ENCODE measurements around the gene RNU6-1. TPM values are rescaled to one million over a fixed set of nuclear protein-coding genes. Genes with fewer than 3 reads are reported as not detected.

Gene RNU6-1
- polyA plus RNA-seq, 3 donors, result not detected

DNA sequence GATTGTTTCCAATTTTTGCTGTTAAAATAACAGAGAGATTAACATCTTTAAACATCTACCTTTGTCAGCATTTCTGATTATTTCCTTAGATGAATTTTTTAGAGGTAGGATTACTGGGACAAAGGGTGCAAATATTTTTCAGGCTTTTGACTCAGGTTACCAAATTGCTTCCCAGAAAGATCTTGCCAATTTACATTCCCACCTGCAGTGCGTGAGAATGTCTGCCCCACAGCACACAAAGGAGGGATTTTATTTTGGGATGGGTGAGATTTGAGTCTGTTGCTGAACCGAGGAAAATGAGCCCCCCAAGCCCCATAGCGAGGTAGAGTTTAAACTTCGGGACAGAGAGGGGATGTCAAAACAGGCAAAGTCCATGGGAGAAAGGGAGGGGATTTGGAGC lies 25.9 kb upstream of the RNU6-1 start:
- WGBS (ENCODE audit: insufficient coverage), result 92% methylated on average over 3 of the region's 4 CpGs
- Mint-ChIP-seq H3K27ac (no peak overlapping the region), H3K27me3 (ENCODE audit: low read depth in 3 of 3) (peaks cover 2 to 9% (median 6%) of the 10 kb centered on the region in 3 donors), H3K9me3 (peaks cover 4 to 15% (median 11%) of the 10 kb centered on the region in 7 donors), H3K4me1 (peaks cover 8% of the 10 kb centered on the region), H3K36me3 (no peaks in the 10 kb centered on the region), H3K4me3 (no peak overlapping the region)
- H2AFZ ChIP-seq (ENCODE audit: insufficient read depth, low read depth, low read length, poor library complexity, severe bottlenecking), result no peak overlapping the region
- H3K9ac ChIP-seq (ENCODE audit: insufficient read depth, low read length, poor library complexity, severe bottlenecking), result no peak overlapping the region
- H3K4me1 ChIP-seq (ENCODE audit: control insufficient read depth in 1 of 2, insufficient read depth in 2 of 2, low read length in 2 of 2), result peaks cover 9 to 12% of the 10 kb centered on the region in 2 donors
- no peak overlapping the region for H3K4me3 ChIP-seq (replicated peaks in 1 of 3; ENCODE audit: low read depth in 2 of 3, low read length in 3 of 3)
- H3K9me3 ChIP-seq (replicated peaks in 1 of 2; ENCODE audit: control insufficient read depth in 1 of 2, insufficient read depth in 1 of 2, low read length in 2 of 2), result peaks cover 0 to 8% of the 10 kb centered on the region in 2 donors
- DNase-seq, result no peak
- intact Hi-C loops (cut with micrococcal nuclease), result loop anchor here in 1 of 2 donors (10.0 kb wide), 1 partner anchor 139 kb away; no protein-coding TSS in a partner anchor
- no peak overlapping the region for H3K4me2 ChIP-seq (replicated peaks; ENCODE audit: extremely low read depth, low read length, poor library complexity, severe bottlenecking)
- H3K79me2 ChIP-seq (ENCODE audit: insufficient read depth, low read length), result no peaks in the 10 kb centered on the region
- TF ChIP-seq, protein P1, sequence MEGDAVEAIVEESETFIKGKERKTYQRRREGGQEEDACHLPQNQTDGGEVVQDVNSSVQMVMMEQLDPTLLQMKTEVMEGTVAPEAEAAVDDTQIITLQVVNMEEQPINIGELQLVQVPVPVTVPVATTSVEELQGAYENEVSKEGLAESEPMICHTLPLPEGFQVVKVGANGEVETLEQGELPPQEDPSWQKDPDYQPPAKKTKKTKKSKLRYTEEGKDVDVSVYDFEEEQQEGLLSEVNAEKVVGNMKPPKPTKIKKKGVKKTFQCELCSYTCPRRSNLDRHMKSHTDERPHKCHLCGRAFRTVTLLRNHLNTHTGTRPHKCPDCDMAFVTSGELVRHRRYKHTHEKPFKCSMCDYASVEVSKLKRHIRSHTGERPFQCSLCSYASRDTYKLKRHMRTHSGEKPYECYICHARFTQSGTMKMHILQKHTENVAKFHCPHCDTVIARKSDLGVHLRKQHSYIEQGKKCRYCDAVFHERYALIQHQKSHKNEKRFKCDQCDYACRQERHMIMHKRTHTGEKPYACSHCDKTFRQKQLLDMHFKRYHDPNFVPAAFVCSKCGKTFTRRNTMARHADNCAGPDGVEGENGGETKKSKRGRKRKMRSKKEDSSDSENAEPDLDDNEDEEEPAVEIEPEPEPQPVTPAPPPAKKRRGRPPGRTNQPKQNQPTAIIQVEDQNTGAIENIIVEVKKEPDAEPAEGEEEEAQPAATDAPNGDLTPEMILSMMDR (IDR thresholded peaks at IDR 0.05), result no peak
- no peak overlapping the region for H3K27ac ChIP-seq (ENCODE audit: low read depth in 1 of 2, low read length in 2 of 2)
- no peaks in the 10 kb centered on the region for H3K36me3 ChIP-seq (replicated peaks in 1 of 2; ENCODE audit: control insufficient read depth in 1 of 2, insufficient read depth in 2 of 2, low read length in 2 of 2)
- H3K27me3 ChIP-seq (ENCODE audit: control insufficient read depth in 2 of 2, insufficient read depth in 2 of 2, low read length in 2 of 2), result no peaks in the 10 kb centered on the region
- no peaks in the 10 kb centered on the region for H4K20me1 ChIP-seq (ENCODE audit: insufficient read depth, low read length)

DNA sequence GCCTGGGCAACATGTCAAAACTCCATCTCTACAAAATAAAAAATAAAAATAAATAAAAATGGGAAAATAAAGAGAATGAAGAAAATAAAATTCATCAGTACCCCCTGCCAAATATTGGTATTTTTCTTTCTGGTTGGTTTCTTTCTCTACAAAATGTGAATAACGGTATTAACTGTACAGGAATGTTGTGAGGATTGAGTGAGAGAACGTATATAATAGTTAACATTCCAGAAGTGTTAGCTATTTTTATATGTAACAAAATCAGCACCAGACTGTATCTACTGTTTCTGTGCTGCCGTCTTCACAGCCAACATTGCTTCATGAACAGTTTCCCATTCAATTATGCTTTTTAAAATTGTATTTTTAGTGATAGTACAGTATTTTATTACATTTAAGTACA lies 25.5 kb upstream of the RNU6-1 start:
- peaks cover 8% of the 10 kb centered on the region for H3K4me1 Mint-ChIP-seq
- no peak overlapping the region for H3K27ac Mint-ChIP-seq
- peaks cover 2 to 9% (median 6%) of the 10 kb centered on the region in 3 donors for H3K27me3 Mint-ChIP-seq (ENCODE audit: low read depth in 3 of 3)
- no peak overlapping the region for H3K4me3 ChIP-seq (replicated peaks in 1 of 3; ENCODE audit: low read depth in 2 of 3, low read length in 3 of 3)
- no peak for DNase-seq
- no peak overlapping the region for H3K4me3 Mint-ChIP-seq
- no peak overlapping the region for H3K9ac ChIP-seq (ENCODE audit: insufficient read depth, low read length, poor library complexity, severe bottlenecking)
- H4K20me1 ChIP-seq (ENCODE audit: insufficient read depth, low read length), result no peaks in the 10 kb centered on the region
- no peaks in the 10 kb centered on the region for H3K27me3 ChIP-seq (ENCODE audit: control insufficient read depth in 2 of 2, insufficient read depth in 2 of 2, low read length in 2 of 2)
- H3K9me3 ChIP-seq (replicated peaks in 1 of 2; ENCODE audit: control insufficient read depth in 1 of 2, insufficient read depth in 1 of 2, low read length in 2 of 2), result peaks cover 0 to 8% of the 10 kb centered on the region in 2 donors
- peaks cover under 1 to 11% (median 7%) of the 10 kb centered on the region in 7 donors for H3K9me3 Mint-ChIP-seq
- H3K4me1 ChIP-seq (ENCODE audit: control insufficient read depth in 1 of 2, insufficient read depth in 2 of 2, low read length in 2 of 2), result peaks cover 9 to 12% of the 10 kb centered on the region in 2 donors
- H3K36me3 ChIP-seq (replicated peaks in 1 of 2; ENCODE audit: control insufficient read depth in 1 of 2, insufficient read depth in 2 of 2, low read length in 2 of 2), result no peaks in the 10 kb centered on the region
- TF ChIP-seq, protein P1 (IDR thresholded peaks at IDR 0.05), result no peak
- no peaks in the 10 kb centered on the region for H3K36me3 Mint-ChIP-seq
- H3K79me2 ChIP-seq (ENCODE audit: insufficient read depth, low read length), result no peaks in the 10 kb centered on the region
- H2AFZ ChIP-seq (ENCODE audit: insufficient read depth, low read depth, low read length, poor library complexity, severe bottlenecking), result no peak overlapping the region
- no peak overlapping the region for H3K4me2 ChIP-seq (replicated peaks; ENCODE audit: extremely low read depth, low read length, poor library complexity, severe bottlenecking)
- no peak overlapping the region for H3K27ac ChIP-seq (ENCODE audit: low read depth in 1 of 2, low read length in 2 of 2)
- intact Hi-C loops (cut with micrococcal nuclease), result loop anchor here in 1 of 2 donors (10.0 kb wide), 1 partner anchor 139 kb away; no protein-coding TSS in a partner anchor
- no CpG with 5 or more reads among the region's 3 CpGs for WGBS (ENCODE audit: insufficient coverage)

All from CD14-positive monocyte (primary cell).